ENCODE results near the gene SMYD3.
"Not testable (repeated sequence)": the region's sequence is repeated elsewhere in the genome, so short reads cannot be mapped to it uniquely, and the experiment has no call there.

SMYD3 gene

DNA sequence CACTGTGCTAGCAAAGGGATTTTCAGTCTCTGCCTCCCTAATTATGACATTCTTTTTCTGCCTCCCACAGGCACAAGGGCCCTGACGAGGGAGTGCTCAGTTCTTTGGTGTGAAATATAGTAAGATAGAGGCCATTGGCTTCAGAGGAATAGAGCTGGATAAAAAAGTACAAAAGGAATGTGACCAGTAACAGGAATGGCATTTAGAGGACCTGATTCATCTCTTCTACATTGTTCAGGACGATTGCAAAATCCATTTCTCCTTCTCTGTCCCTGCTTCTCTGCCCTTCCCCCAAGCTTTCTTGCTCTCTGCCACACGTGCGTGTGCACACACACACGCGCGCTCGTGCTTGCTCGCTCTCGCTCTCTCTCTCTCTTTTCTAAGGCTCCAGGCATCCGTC, 684.1 kb downstream of the SMYD3 start:
- Mint-ChIP-seq H3K27me3 (ENCODE audit: low read depth, poor library complexity) (peaks cover 4% of the 10 kb centered on the region), H3K4me3 (no peak overlapping the region), H3K36me3 (ENCODE audit: low read depth) (peaks cover 28% of the 10 kb centered on the region), H3K27ac (peak overlapping the region; percentile 52), H3K9me3 (peaks cover 33% of the 10 kb centered on the region), H3K4me1 (peaks cover 19% of the 10 kb centered on the region)
- DNase-seq, result no peak
- TF ChIP-seq, protein P1, sequence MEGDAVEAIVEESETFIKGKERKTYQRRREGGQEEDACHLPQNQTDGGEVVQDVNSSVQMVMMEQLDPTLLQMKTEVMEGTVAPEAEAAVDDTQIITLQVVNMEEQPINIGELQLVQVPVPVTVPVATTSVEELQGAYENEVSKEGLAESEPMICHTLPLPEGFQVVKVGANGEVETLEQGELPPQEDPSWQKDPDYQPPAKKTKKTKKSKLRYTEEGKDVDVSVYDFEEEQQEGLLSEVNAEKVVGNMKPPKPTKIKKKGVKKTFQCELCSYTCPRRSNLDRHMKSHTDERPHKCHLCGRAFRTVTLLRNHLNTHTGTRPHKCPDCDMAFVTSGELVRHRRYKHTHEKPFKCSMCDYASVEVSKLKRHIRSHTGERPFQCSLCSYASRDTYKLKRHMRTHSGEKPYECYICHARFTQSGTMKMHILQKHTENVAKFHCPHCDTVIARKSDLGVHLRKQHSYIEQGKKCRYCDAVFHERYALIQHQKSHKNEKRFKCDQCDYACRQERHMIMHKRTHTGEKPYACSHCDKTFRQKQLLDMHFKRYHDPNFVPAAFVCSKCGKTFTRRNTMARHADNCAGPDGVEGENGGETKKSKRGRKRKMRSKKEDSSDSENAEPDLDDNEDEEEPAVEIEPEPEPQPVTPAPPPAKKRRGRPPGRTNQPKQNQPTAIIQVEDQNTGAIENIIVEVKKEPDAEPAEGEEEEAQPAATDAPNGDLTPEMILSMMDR (IDR thresholded peaks at IDR 0.05), result no peak

DNA sequence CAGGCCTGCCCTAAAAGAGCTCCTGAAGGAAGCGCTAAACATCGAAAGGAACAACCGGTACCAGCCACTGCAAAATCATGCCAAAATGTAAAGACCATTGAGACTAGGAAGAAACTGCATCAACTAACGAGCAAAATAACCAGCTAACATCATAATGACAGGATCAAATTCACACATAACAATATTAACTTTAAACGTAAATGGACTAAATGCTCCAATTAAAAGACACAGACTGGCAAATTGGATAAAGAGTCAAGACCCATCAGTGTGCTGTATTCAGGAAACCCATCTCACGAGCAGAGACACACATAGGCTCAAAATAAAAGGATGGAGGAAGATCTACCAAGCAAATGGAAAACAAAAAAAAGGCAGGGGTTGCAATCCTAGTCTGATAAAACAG, 688.7 kb downstream of the SMYD3 start:
- not testable (repeated sequence) for DNase-seq; H3K27me3 Mint-ChIP-seq (ENCODE audit: low read depth, poor library complexity); H3K27ac Mint-ChIP-seq; H3K4me3 Mint-ChIP-seq
- Mint-ChIP-seq H3K9me3 (peaks cover 32% of the 10 kb centered on the region), H3K4me1 (peaks cover 14% of the 10 kb centered on the region), H3K36me3 (ENCODE audit: low read depth) (peaks cover 18% of the 10 kb centered on the region)

DNA sequence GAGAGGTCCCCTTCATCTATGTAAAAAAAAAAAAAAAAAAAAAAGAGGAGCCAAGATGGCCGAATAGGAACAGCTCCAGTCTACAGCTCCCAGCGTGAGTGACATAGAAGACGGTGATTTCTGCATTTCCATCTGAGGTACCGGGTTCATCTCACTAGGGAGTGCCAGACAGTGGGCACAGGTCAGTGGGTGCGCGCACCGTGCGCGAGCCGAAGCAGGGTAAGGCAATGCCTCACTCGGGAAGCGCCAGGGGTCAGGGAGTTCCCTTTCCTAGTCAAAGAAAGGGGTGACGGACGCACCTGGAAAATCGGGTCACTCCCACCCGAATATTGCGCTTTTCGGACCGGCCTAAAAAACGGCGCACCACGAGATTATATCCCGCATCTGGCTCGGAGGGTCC, 690.6 kb downstream of the SMYD3 start:
- DNase-seq, result not testable (repeated sequence)

DNA sequence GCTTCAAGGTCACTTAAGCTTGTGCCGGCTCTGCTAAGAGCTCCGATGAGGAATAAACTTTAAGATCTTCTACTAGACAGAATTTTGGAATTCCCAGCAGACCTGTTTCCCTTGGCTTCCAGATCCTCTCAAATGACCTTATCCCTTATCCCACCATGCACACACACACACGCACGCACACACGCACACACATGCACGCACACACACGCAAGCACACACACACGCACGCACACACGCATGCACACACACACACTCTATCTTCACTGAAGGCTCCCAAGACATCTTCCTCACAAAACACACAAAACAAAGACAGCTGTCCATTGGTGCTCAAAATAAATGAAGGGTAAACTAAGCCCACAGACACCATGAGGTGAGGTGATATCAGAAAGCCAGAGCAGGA, 692.4 kb downstream of the SMYD3 start:
- H3K27me3 Mint-ChIP-seq (ENCODE audit: low read depth, poor library complexity), result no peaks in the 10 kb centered on the region
- peaks cover 8% of the 10 kb centered on the region for H3K36me3 Mint-ChIP-seq (ENCODE audit: low read depth)
- peaks cover 22% of the 10 kb centered on the region for H3K9me3 Mint-ChIP-seq
- peaks cover 26% of the 10 kb centered on the region for H3K4me1 Mint-ChIP-seq
- TF ChIP-seq, protein P1 (IDR thresholded peaks at IDR 0.05), result no peak
- H3K27ac Mint-ChIP-seq, result no peak overlapping the region
- no peak for DNase-seq
- H3K4me3 Mint-ChIP-seq, result no peak overlapping the region

More for the DNA sequence above, 690.6 kb downstream of the SMYD3 start:
- peaks cover 11% of the 10 kb centered on the region for H3K4me1 Mint-ChIP-seq
- not testable (repeated sequence) for H3K27me3 Mint-ChIP-seq (ENCODE audit: low read depth, poor library complexity); H3K27ac Mint-ChIP-seq; H3K4me3 Mint-ChIP-seq; H3K36me3 Mint-ChIP-seq (ENCODE audit: low read depth)
- peaks cover 22% of the 10 kb centered on the region for H3K9me3 Mint-ChIP-seq

DNA sequence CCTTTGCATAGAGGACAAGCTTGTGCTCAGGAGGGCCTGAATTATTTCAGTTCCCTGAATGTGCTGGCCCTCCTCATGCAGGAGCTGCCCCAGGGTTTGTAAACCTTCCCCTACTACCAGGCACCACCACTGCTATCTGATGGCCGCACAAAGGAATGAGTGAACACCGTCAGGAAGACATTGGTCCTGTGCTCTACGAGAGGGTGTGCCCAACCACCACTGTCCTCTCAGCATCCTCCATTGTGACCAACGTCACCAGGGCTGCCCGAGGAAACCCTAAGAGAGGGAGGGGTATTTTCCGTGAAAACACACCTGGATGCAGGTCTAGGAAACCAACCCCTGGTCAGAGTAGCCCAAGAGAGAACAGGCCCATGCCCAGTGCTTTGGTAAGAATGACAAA, 694.8 kb downstream of the SMYD3 start:
- peaks cover 28% of the 10 kb centered on the region for H3K4me1 Mint-ChIP-seq
- H3K27me3 Mint-ChIP-seq (ENCODE audit: low read depth, poor library complexity), result no peaks in the 10 kb centered on the region
- H3K27ac Mint-ChIP-seq, result no peak overlapping the region
- TF ChIP-seq, protein P1 (IDR thresholded peaks at IDR 0.05), result no peak
- peaks cover 8% of the 10 kb centered on the region for H3K36me3 Mint-ChIP-seq (ENCODE audit: low read depth)
- no peak overlapping the region for H3K4me3 Mint-ChIP-seq
- H3K9me3 Mint-ChIP-seq, result peaks cover 19% of the 10 kb centered on the region
- DNase-seq, result no peak

DNA sequence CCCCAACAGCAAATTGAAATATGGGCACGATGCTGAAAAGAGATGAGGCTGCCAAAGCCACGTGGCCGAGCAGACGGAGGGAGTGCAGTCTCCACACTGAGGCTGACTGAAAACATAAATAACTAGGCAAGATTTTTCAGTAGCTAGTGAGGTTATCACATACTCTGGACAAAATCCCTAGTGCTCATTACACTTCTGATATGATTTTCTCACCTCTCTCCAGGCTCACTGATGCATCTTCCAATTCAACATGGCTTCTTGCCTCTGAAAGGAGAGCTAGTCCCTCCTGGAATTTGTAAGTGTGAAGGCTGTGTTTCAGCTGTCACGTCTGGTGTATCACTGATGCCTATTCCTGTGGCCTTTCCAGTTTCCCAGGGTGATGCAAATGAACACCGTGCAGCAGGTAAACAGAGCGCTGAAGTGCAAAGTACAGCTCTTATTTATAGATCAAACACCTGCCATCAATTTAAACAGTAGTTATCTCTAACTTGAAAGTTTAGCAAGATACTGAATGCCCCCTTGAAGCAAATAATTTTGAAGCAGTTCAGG, 696.2 kb downstream of the SMYD3 start:
- Mint-ChIP-seq H3K9me3 (peaks cover 14% of the 10 kb centered on the region), H3K27ac (no peak overlapping the region), H3K36me3 (ENCODE audit: low read depth) (peaks cover 8% of the 10 kb centered on the region), H3K27me3 (ENCODE audit: low read depth, poor library complexity) (no peaks in the 10 kb centered on the region), H3K4me1 (peaks cover 32% of the 10 kb centered on the region), H3K4me3 (no peak overlapping the region)
- TF ChIP-seq, protein P1 (IDR thresholded peaks at IDR 0.05), result no peak
- no peak for DNase-seq

DNA sequence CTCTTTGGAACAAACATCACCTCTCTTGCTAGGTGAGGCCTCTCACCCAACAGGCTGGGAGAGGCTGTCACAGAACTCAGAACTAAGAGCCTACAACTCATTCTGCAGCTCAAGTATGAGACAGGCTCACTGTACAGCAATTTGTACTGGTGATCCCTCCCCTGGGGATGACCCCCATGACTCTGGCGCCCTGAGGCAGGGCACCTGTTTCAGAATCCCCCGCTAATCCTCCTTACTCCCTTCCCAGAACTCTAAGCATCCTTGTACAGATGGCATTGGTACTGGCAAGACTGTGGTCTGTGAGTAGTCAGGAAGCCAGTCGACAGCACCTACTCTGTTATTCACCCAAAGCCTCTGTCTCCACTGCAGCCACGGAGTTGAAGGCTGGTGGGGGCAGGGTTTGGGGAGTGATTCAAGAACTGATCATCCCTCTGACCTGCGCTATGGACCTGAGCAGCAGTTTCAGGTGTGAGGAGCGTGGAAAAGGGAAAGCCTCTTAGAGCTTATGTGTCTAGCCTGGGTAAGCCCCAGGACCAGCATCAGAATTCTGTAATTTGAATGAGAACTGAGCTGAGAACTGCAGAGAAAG, 696.8 kb downstream of the SMYD3 start:
- DNase-seq, result no peak
- Mint-ChIP-seq H3K9me3 (peaks cover 9% of the 10 kb centered on the region), H3K4me1 (peaks cover 30% of the 10 kb centered on the region), H3K4me3 (no peak overlapping the region), H3K27me3 (ENCODE audit: low read depth, poor library complexity) (no peaks in the 10 kb centered on the region), H3K36me3 (ENCODE audit: low read depth) (peaks cover 5% of the 10 kb centered on the region), H3K27ac (no peak overlapping the region)
- TF ChIP-seq, protein P1 (IDR thresholded peaks at IDR 0.05), result no peak

Data from nephron progenitor cell (in vitro differentiated cells).